HG02798 (cell line): ENCODE measurements around the gene AGBL4.

Experiments
- ATAC-seq: cut with Tn5 transposase; IDR thresholded peaks from one replicate; pipeline ENCODE4 v1.9.1; 2021; ENCODE audit warnings: mild to moderate bottlenecking; ENCODE audit not compliant: unreplicated experiment, poor library complexity

AGBL4 gene

GRCh38 chr1:49728377-49728776 is 295.4 kb downstream of the AGBL4 start:
- no peak for ATAC-seq

- ATAC-seq, result no peak
These were observed 300.1 kb downstream of the AGBL4 start for GRCh38 chr1:49723662-49724061.

GRCh38 chr1:49694251-49694827 is 329.4 kb downstream of the AGBL4 start:
- no peak for ATAC-seq

- no peak for ATAC-seq
These were observed 337.6 kb downstream of the AGBL4 start for GRCh38 chr1:49686107-49686506.

GRCh38 chr1:49677706-49678105 is 346.0 kb downstream of the AGBL4 start:
- ATAC-seq, result no peak

- ATAC-seq, result no peak
These were observed 372.6 kb downstream of the AGBL4 start for GRCh38 chr1:49651136-49651535.

GRCh38 chr1:49630156-49630555 is 393.6 kb downstream of the AGBL4 start:
- ATAC-seq, result no peak

GRCh38 chr1:49627781-49628180 is 396.0 kb downstream of the AGBL4 start:
- ATAC-seq, result no peak

- ATAC-seq, result no peak
These were observed 397.3 kb downstream of the AGBL4 start for GRCh38 chr1:49626472-49626871.

- ATAC-seq, result no peak
These were observed 400.9 kb downstream of the AGBL4 start for GRCh38 chr1:49622877-49623276.

- ATAC-seq, result no peak
These were observed 417.7 kb downstream of the AGBL4 start for GRCh38 chr1:49606082-49606481.

- ATAC-seq, result no peak
These were observed 426.3 kb downstream of the AGBL4 start for GRCh38 chr1:49597436-49597835.

- ATAC-seq, result no peak
These were observed 447.3 kb downstream of the AGBL4 start for GRCh38 chr1:49576327-49576901.

GRCh38 chr1:49556676-49557234 is 467.0 kb downstream of the AGBL4 start:
- ATAC-seq, result no peak

GRCh38 chr1:49552101-49552500 is 471.7 kb downstream of the AGBL4 start:
- ATAC-seq, result no peak

GRCh38 chr1:49544615-49545014 is 479.1 kb downstream of the AGBL4 start:
- ATAC-seq, result no peak

GRCh38 chr1:49541096-49541752 is 482.5 kb downstream of the AGBL4 start:
- ATAC-seq, result no peak

- no peak for ATAC-seq
These were observed 496.0 kb downstream of the AGBL4 start for GRCh38 chr1:49527606-49528305.

GRCh38 chr1:49526672-49527071 is 497.1 kb downstream of the AGBL4 start:
- ATAC-seq, result no peak

- no peak for ATAC-seq
These were observed 500.0 kb downstream of the AGBL4 start for GRCh38 chr1:49523764-49524163.

- no peak for ATAC-seq
These were observed 556.8 kb downstream of the AGBL4 start for GRCh38 chr1:49466961-49467360.
